ENCODE data around the gene DHX36. TPM values are rescaled to one million over a fixed set of nuclear protein-coding genes. Genes with fewer than 3 reads are reported as not detected.

Gene DHX36
- total RNA-seq, 1 donor from 2014 or later = 131 TPM

GRCh38 chr3:154224866-154225265 is 99.4 kb downstream of the DHX36 start:
- no peak for DNase-seq

GRCh38 chr3:154224366-154224765 is 99.9 kb downstream of the DHX36 start:
- no peak for DNase-seq

- no peak for DNase-seq
Observed at GRCh38 chr3:154223519-154223918, 100.8 kb downstream of the DHX36 start.

Small RNAs within 50 kb of the gene (small RNA-seq; reads per million reads assigned to genes)
- gene RF01210 = not detected

Other genes starting within 250 kb of the DHX36 start
- 9.0 TPM for gene ARHGEF26, start 203.1 kb downstream of the DHX36 start, total RNA-seq
- 0.16 TPM for gene GPR149, start 105.7 kb upstream of the DHX36 start, total RNA-seq

Measured in occipital lobe (tissue), 3 donors.